ENCODE data around the gene GATA2. TPM values are rescaled to one million over a fixed set of nuclear protein-coding genes. Genes with fewer than 3 reads are reported as not detected.

GATA2 gene
- 10 to 100 TPM in 1 of 3 donors, 1 to 10 TPM in 2; 6.0 to 14.4 (median 6.6) TPM for total RNA-seq

GRCh38 chr3:128492671-128493569 lies at the start of gene GATA2:
TSS of gene GATA2 (minus strand) at chr3:128493201. CDS start at chr3:128487031, 6,170 bp downstream.
- no peak for TF ChIP-seq POLR2A (IDR thresholded peaks at IDR 0.05)
- TF ChIP-seq POLR2AphosphoS5 (IDR thresholded peaks at IDR 0.05), result no peak
- no peak for TF ChIP-seq CTCF (IDR thresholded peaks at IDR 0.05)
- Histone ChIP-seq H3K4me1 (peaks cover 13 to 20% of the 10 kb centered on the region in 2 donors), H3K27ac (no peak within 1 kb of the TSS), H3K27me3 (peaks cover 2 to 96% of the 10 kb centered on the region in 2 donors), H3K4me3 (peak within 1 kb of the TSS; percentile 5 to 39 (median 14)), H3K36me3 (no peaks in the 10 kb centered on the region), H3K9me3 (no peaks in the 10 kb centered on the region)
- no peak for DNase-seq (ENCODE audit: low spot score in 2 of 2)
- intact Hi-C loops (cut with DNase I; ENCODE audit: low total_unique reads), result loop anchor here (10.0 kb wide), 1 partner anchor 68 kb away; no protein-coding TSS in a partner anchor

GRCh38 chr3:128541246-128541645 lies 48.2 kb upstream of the GATA2 start:
- Histone ChIP-seq H3K27me3 (no peaks in the 10 kb centered on the region), H3K4me3 (no peak overlapping the region), H3K36me3 (no peaks in the 10 kb centered on the region), H3K9me3 (peaks cover 0 to 4% of the 10 kb centered on the region in 2 donors), H3K4me1 (no peaks in the 10 kb centered on the region), H3K27ac (no peak overlapping the region)
- intact Hi-C loops (cut with DNase I; ENCODE audit: low total_unique reads), result no loop called here
- DNase-seq (ENCODE audit: low spot score in 2 of 2), result no peak
- no peak for TF ChIP-seq POLR2AphosphoS5 (IDR thresholded peaks at IDR 0.05)
- no peak for TF ChIP-seq POLR2A (IDR thresholded peaks at IDR 0.05)
- TF ChIP-seq CTCF (IDR thresholded peaks at IDR 0.05), result no peak

GRCh38 chr3:128539376-128539775 lies 46.4 kb upstream of the GATA2 start:
- TF ChIP-seq POLR2AphosphoS5 (IDR thresholded peaks at IDR 0.05), result no peak
- no peak for TF ChIP-seq POLR2A (IDR thresholded peaks at IDR 0.05)
- no peak for TF ChIP-seq CTCF (IDR thresholded peaks at IDR 0.05)
- Histone ChIP-seq H3K27me3 (peaks cover 0 to 5% of the 10 kb centered on the region in 2 donors), H3K36me3 (no peaks in the 10 kb centered on the region), H3K27ac (no peak overlapping the region), H3K4me1 (no peaks in the 10 kb centered on the region), H3K9me3 (peaks cover 0 to 4% of the 10 kb centered on the region in 2 donors), H3K4me3 (no peak overlapping the region)
- no peak for DNase-seq (ENCODE audit: low spot score in 2 of 2)
- intact Hi-C loops (cut with DNase I; ENCODE audit: low total_unique reads), result no loop called here

GRCh38 chr3:128537091-128537703 lies 44.2 kb upstream of the GATA2 start:
- DNase-seq (ENCODE audit: low spot score in 2 of 2), result no peak

More at GRCh38 chr3:128537091-128537703, 44.2 kb upstream of the GATA2 start:
- H3K36me3 ChIP-seq, result no peaks in the 10 kb centered on the region
- H3K27me3 ChIP-seq, result peaks cover 0 to 5% of the 10 kb centered on the region in 2 donors
- H3K9me3 ChIP-seq, result no peaks in the 10 kb centered on the region
- H3K4me1 ChIP-seq, result no peaks in the 10 kb centered on the region
- H3K27ac ChIP-seq, result no peak overlapping the region
- H3K4me3 ChIP-seq, result no peak overlapping the region
- intact Hi-C loops (cut with DNase I; ENCODE audit: low total_unique reads), result no loop called here
- TF ChIP-seq POLR2AphosphoS5 (IDR thresholded peaks at IDR 0.05) (no peak), CTCF (IDR thresholded peaks at IDR 0.05) (no peak), POLR2A (IDR thresholded peaks at IDR 0.05) (no peak)
